ENCODE results near the gene SH2D4B. TPM values are rescaled to one million over a fixed set of nuclear protein-coding genes. Genes with fewer than 3 reads are reported as not detected.

SH2D4B gene
- polyA plus RNA-seq, 4 donors = 0.03 to 0.09 TPM; not detected in 2

DNA sequence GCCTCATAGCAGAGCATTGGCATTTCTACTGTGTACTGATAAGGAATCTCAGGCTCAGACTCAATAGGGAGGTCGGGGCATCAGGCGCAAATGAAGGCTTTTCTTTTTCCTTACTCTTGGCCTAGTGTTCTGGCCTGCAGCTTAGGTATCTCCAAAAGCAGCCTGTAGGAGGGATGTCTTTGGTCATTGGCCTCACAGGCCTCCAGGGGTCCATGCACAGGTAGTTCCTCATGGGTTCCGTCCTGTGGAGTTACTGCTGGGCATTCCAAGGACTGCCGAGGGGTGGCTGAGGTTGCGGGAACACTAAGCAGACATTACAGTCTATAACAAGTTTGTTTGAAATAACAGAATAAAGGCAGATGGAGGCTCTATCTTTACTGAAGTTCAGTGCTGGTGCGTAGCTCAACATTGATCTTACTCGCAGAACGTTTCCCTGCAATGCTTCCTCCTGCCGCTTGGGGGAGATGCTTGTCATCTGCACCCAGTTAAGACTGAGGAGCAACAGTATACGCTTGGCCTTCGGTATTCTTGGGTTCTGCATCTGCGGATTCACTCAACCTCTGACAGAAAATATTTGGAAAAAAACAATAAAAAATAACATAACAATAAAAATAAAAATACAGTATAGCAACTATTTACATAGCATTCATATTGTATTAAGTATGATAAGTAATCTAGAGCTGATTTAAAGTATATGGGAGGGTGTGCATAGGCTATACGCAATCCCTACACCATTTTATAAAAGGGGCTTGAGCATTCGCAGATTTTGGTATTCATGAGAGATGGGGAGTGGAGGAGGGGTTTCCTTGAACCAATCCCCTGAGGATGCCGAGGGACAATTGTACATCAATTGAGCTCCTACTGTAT, 58.9 kb downstream of the SH2D4B start:
- no peaks in the 10 kb centered on the region for H3K9me3 ChIP-seq (ENCODE audit: control insufficient read depth in 2 of 2, insufficient read depth in 1 of 2, low read depth in 1 of 2, low read length in 1 of 2)
- no peaks in the 10 kb centered on the region for H3K4me1 ChIP-seq (ENCODE audit: control insufficient read depth in 3 of 3, insufficient read depth in 2 of 3, low read depth in 1 of 3, low read length in 2 of 3)
- H3K27ac ChIP-seq (ENCODE audit: low read depth in 1 of 3, low read length in 2 of 3) = no peak overlapping the region
- H3K36me3 ChIP-seq (ENCODE audit: control insufficient read depth in 3 of 3, insufficient read depth in 2 of 3, low read depth in 1 of 3, low read length in 3 of 3) = no peaks in the 10 kb centered on the region
- 63 to 65% (median 64%) methylated on average over 15 of the region's 15 CpGs for WGBS, 3 donors
- FAIRE-seq (no peak), DNase-seq (peak; percentile 29 to 51)
- H3K27me3 ChIP-seq (ENCODE audit: control insufficient read depth in 3 of 3, insufficient read depth in 3 of 3, low read length in 3 of 3) = no peaks in the 10 kb centered on the region
- H3K4me3 ChIP-seq (ENCODE audit: low read depth in 1 of 3, low read length in 3 of 3) = no peak overlapping the region

DNA sequence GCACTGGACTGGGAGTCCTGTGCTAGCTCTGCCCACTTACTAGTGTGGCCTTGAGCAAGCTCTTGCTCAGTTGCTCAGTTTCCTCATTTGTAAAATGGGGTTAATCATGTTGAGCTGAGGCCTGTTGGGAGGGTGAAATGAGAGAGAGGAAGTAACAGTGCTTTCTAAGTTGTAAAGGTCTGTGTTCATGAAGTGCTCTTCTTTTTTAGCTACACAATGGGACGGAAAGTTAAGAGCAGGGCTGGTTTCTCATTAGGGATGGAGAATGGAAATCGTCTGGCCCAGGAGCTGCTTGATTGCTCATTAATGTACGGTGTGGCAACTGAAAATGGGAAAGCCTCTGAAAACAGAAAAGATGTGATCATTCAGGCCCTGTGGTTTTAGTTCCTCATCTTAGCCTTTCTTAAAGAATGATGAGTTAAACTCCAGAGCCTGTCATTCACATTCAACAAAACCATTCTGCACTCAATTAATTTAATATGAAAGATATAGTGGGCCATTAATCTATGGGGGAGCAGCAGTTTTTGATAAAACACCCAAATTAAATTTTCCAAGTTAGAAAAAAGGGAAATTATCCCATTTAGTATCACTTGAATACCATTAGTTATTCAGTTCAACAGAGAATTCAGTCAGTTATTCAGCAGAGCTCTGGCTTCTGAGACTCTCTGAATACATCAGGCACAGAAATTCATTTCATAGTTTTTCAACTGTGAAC, 60.5 kb downstream of the SH2D4B start:
- DNase-seq = no peak
- no peaks in the 10 kb centered on the region for H3K27me3 ChIP-seq (ENCODE audit: control insufficient read depth in 3 of 3, insufficient read depth in 3 of 3, low read length in 3 of 3)
- WGBS, 3 donors = 69 to 89% (median 75%) methylated on average over 3 of the region's 3 CpGs
- H3K36me3 ChIP-seq (ENCODE audit: control insufficient read depth in 3 of 3, insufficient read depth in 2 of 3, low read depth in 1 of 3, low read length in 3 of 3) = no peaks in the 10 kb centered on the region
- H3K4me3 ChIP-seq (ENCODE audit: low read depth in 1 of 3, low read length in 3 of 3) = no peak overlapping the region
- no peak overlapping the region for H3K27ac ChIP-seq (ENCODE audit: low read depth in 1 of 3, low read length in 2 of 3)
- no peak for FAIRE-seq
- H3K4me1 ChIP-seq (ENCODE audit: control insufficient read depth in 3 of 3, insufficient read depth in 2 of 3, low read depth in 1 of 3, low read length in 2 of 3) = no peaks in the 10 kb centered on the region
- H3K9me3 ChIP-seq (ENCODE audit: control insufficient read depth in 2 of 2, insufficient read depth in 1 of 2, low read depth in 1 of 2, low read length in 1 of 2) = no peaks in the 10 kb centered on the region

DNA sequence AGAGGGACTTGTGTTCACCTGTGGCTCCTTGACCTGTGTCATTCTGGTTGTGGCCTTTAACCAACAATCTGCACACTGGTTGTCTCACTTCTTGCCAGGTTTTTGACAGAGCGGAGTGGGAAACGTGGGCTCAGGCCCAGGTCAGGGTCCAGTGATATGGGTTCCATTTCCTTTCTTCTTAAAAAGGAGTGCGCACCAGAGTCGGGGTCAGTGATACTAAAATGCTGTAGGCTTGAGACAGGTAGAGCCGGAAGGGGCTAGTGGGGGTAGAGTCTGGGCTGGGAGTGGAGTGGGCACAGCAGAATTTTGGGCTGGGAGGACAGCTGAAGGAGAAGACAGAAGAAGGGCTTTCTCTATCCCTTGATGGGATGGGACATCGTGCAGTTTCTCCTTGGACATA, 61.2 kb downstream of the SH2D4B start:
- DNase-seq (no peak), FAIRE-seq (no peak)
- Histone ChIP-seq H3K4me3 (ENCODE audit: low read depth in 1 of 3, low read length in 3 of 3) (no peak overlapping the region), H3K27ac (ENCODE audit: low read depth in 1 of 3, low read length in 2 of 3) (no peak overlapping the region), H3K4me1 (ENCODE audit: control insufficient read depth in 3 of 3, insufficient read depth in 2 of 3, low read depth in 1 of 3, low read length in 2 of 3) (no peaks in the 10 kb centered on the region), H3K27me3 (ENCODE audit: control insufficient read depth in 3 of 3, insufficient read depth in 3 of 3, low read length in 3 of 3) (no peaks in the 10 kb centered on the region), H3K36me3 (ENCODE audit: control insufficient read depth in 3 of 3, insufficient read depth in 2 of 3, low read depth in 1 of 3, low read length in 3 of 3) (no peaks in the 10 kb centered on the region), H3K9me3 (ENCODE audit: control insufficient read depth in 2 of 2, insufficient read depth in 1 of 2, low read depth in 1 of 2, low read length in 1 of 2) (no peaks in the 10 kb centered on the region)
- 86 to 89% (median 88%) methylated on average over 6 of the region's 6 CpGs for WGBS, 3 donors

DNA sequence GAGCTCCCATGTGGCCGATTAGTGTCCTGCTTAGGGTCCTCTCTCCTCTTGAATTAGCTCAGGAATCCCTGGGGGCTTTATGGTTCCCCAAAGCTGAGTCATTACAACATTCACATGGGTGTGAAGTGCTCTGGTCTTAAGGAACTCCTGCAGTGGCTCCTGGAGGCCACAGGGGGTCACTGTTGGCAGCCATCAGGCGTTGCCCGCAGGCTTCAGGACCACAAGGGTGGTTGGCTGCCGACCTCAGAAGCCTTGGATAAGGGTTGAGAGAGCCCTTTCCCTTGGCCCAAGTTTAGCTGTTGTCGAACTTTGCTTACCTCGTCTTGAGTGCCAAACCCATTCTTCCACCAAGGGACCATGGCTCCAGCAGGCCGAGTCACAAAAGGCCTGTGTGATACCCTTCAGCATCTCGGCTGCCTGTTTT, 61.7 kb downstream of the SH2D4B start:
- no peak for FAIRE-seq

DNA sequence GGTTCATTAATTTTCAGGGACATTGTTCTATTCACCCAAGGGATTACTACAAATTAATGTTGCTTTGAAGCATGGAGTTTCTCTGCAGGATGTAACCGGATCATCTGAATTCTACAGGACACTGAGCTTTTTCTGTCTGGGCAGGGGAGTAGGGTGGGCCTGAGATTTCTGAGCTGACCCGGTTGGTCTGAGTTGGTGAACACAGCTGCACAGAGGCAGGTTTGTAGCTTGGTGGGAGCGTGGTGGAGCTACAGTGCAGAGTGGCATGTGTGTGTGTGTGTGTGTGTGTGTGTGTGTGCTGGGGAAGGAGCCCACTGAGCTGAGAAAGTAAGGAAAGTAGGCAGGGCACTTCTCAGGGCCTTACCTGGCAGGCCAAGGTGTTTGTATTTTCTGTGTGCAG, 62.6 kb downstream of the SH2D4B start:
- Histone ChIP-seq H3K27ac (ENCODE audit: low read depth in 1 of 3, low read length in 2 of 3) (no peak overlapping the region), H3K27me3 (ENCODE audit: control insufficient read depth in 3 of 3, insufficient read depth in 3 of 3, low read length in 3 of 3) (no peaks in the 10 kb centered on the region), H3K9me3 (ENCODE audit: control insufficient read depth in 2 of 2, insufficient read depth in 1 of 2, low read depth in 1 of 2, low read length in 1 of 2) (no peaks in the 10 kb centered on the region), H3K4me3 (ENCODE audit: low read depth in 1 of 3, low read length in 3 of 3) (no peak overlapping the region), H3K4me1 (ENCODE audit: control insufficient read depth in 3 of 3, insufficient read depth in 2 of 3, low read depth in 1 of 3, low read length in 2 of 3) (no peaks in the 10 kb centered on the region), H3K36me3 (ENCODE audit: control insufficient read depth in 3 of 3, insufficient read depth in 2 of 3, low read depth in 1 of 3, low read length in 3 of 3) (no peaks in the 10 kb centered on the region)
- FAIRE-seq = no peak
- no peak for DNase-seq
- 84 to 86% (median 85%) methylated on average over 3 of the region's 3 CpGs for WGBS, 3 donors

More for the DNA sequence above, 61.7 kb downstream of the SH2D4B start:
- no peaks in the 10 kb centered on the region for H3K9me3 ChIP-seq (ENCODE audit: control insufficient read depth in 2 of 2, insufficient read depth in 1 of 2, low read depth in 1 of 2, low read length in 1 of 2)
- H3K27me3 ChIP-seq (ENCODE audit: control insufficient read depth in 3 of 3, insufficient read depth in 3 of 3, low read length in 3 of 3) = no peaks in the 10 kb centered on the region
- WGBS, 3 donors = 40 to 48% (median 42%) methylated on average over 7 to 8 of the region's 8 CpGs
- H3K27ac ChIP-seq (ENCODE audit: low read depth in 1 of 3, low read length in 2 of 3) = no peak overlapping the region
- no peaks in the 10 kb centered on the region for H3K4me1 ChIP-seq (ENCODE audit: control insufficient read depth in 3 of 3, insufficient read depth in 2 of 3, low read depth in 1 of 3, low read length in 2 of 3)
- peak; percentile 28 to 51 for DNase-seq
- H3K4me3 ChIP-seq (ENCODE audit: low read depth in 1 of 3, low read length in 3 of 3) = no peak overlapping the region
- H3K36me3 ChIP-seq (ENCODE audit: control insufficient read depth in 3 of 3, insufficient read depth in 2 of 3, low read depth in 1 of 3, low read length in 3 of 3) = no peaks in the 10 kb centered on the region

DNA sequence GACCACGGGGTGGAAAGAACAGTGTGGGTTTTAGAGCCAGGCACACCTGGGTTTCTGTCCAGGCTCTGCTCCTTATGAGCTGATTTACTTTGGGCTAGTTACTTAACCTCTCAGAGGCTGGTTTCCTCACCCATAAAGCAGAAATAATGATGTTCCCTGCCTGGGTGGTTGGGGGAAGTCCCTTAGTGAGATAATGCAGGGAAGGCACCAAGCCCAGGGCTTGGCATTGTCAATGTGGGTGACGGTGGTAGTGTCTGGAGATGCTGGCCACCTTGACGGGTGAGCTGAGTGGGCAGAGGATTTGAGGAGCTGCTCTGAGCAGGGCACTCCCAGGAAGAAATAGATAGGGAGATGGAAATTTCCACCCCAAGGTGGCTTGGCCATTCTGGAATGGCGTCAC, 65.2 kb downstream of the SH2D4B start:
- no peak for DNase-seq
- no peak overlapping the region for H3K4me3 ChIP-seq (ENCODE audit: low read depth in 1 of 3, low read length in 3 of 3)
- H3K9me3 ChIP-seq (ENCODE audit: control insufficient read depth in 2 of 2, insufficient read depth in 1 of 2, low read depth in 1 of 2, low read length in 1 of 2) = no peaks in the 10 kb centered on the region
- WGBS, 3 donors = 84 to 92% (median 89%) methylated on average over 4 of the region's 4 CpGs
- H3K27me3 ChIP-seq (ENCODE audit: control insufficient read depth in 3 of 3, insufficient read depth in 3 of 3, low read length in 3 of 3) = no peaks in the 10 kb centered on the region
- no peaks in the 10 kb centered on the region for H3K4me1 ChIP-seq (ENCODE audit: control insufficient read depth in 3 of 3, insufficient read depth in 2 of 3, low read depth in 1 of 3, low read length in 2 of 3)
- H3K36me3 ChIP-seq (ENCODE audit: control insufficient read depth in 3 of 3, insufficient read depth in 2 of 3, low read depth in 1 of 3, low read length in 3 of 3) = no peaks in the 10 kb centered on the region
- H3K27ac ChIP-seq (ENCODE audit: low read depth in 1 of 3, low read length in 2 of 3) = no peak overlapping the region
- FAIRE-seq = no peak

DNA sequence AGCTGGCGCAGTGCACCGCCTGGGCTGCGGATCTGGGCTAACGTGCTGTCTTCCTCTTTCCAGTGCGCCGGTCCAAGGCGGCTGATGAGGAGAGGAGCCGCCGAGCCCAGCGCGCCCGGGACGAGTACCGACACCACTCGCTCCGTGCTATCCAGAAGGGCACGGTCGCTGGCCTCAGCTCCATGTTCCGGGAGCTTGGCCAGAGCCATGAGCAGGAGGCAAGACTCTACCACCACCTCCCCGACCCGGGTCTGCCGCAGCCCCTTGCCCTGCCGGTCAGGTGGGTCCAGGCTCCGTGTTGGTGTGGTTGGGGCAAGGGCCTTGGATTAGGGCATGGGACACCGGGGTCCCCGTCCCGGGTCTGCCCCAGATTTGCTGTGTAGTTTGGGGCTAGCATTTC, 65.8 kb downstream of the SH2D4B start:
- no peaks in the 10 kb centered on the region for H3K4me1 ChIP-seq (ENCODE audit: control insufficient read depth in 3 of 3, insufficient read depth in 2 of 3, low read depth in 1 of 3, low read length in 2 of 3)
- 91 to 95% (median 95%) methylated on average over 26 to 27 of the region's 27 CpGs for WGBS, 3 donors

DNA sequence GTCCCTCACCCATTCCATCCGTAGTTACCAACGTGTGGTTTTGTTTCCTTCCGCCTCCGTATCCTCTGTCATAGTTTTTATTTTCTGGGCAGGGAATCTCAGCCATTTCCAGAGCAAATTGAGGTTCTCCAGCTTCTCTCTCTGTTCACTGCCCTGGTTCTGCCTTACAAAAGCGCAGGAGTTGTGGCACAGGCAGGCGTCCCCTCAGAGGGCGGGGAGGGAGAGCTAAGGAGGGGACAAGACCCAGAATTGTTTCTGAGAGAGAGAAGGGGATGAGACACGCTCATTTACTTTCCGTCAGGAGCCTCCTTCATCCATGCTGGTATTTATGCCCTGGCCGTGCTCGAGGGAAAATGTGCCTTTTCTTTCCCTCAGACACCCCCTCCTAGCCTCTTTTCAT, 71.0 kb downstream of the SH2D4B start:
- H3K27me3 ChIP-seq (ENCODE audit: control insufficient read depth in 3 of 3, insufficient read depth in 3 of 3, low read length in 3 of 3) = no peaks in the 10 kb centered on the region
- WGBS, 3 donors = 65 to 75% (median 70%) methylated on average over 11 of the region's 11 CpGs
- no peaks in the 10 kb centered on the region for H3K36me3 ChIP-seq (ENCODE audit: control insufficient read depth in 3 of 3, insufficient read depth in 2 of 3, low read depth in 1 of 3, low read length in 3 of 3)
- H3K9me3 ChIP-seq (ENCODE audit: control insufficient read depth in 2 of 2, insufficient read depth in 1 of 2, low read depth in 1 of 2, low read length in 1 of 2) = no peaks in the 10 kb centered on the region
- FAIRE-seq (no peak), DNase-seq (no peak)
- H3K27ac ChIP-seq (ENCODE audit: low read depth in 1 of 3, low read length in 2 of 3) = no peak overlapping the region
- H3K4me1 ChIP-seq (ENCODE audit: control insufficient read depth in 3 of 3, insufficient read depth in 2 of 3, low read depth in 1 of 3, low read length in 2 of 3) = no peaks in the 10 kb centered on the region
- H3K4me3 ChIP-seq (ENCODE audit: low read depth in 1 of 3, low read length in 3 of 3) = no peak overlapping the region

More for the DNA sequence above, 65.8 kb downstream of the SH2D4B start:
- DNase-seq (no peak), FAIRE-seq (no peak)
- no peak overlapping the region for H3K4me3 ChIP-seq (ENCODE audit: low read depth in 1 of 3, low read length in 3 of 3)
- no peak overlapping the region for H3K27ac ChIP-seq (ENCODE audit: low read depth in 1 of 3, low read length in 2 of 3)
- H3K36me3 ChIP-seq (ENCODE audit: control insufficient read depth in 3 of 3, insufficient read depth in 2 of 3, low read depth in 1 of 3, low read length in 3 of 3) = no peaks in the 10 kb centered on the region
- no peaks in the 10 kb centered on the region for H3K27me3 ChIP-seq (ENCODE audit: control insufficient read depth in 3 of 3, insufficient read depth in 3 of 3, low read length in 3 of 3)
- no peaks in the 10 kb centered on the region for H3K9me3 ChIP-seq (ENCODE audit: control insufficient read depth in 2 of 2, insufficient read depth in 1 of 2, low read depth in 1 of 2, low read length in 1 of 2)
